Adrenal gland (tissue), 5 donors: ENCODE data around the gene LARGE1.

ENCODE experiments used
- POLR2A ChIP-seq, 2 donors: fragments of 450-650 bp; IDR thresholded peaks; one replicate each; pipeline ENCODE4 v1.6.1; 2017; ENCODE audit warnings: antibody characterized with exemption in 2 of 2, mild to moderate bottlenecking in 2 of 2, moderate library complexity in 1 of 2
- TF ChIP-seq, protein P1 (sequence below), 6 experiments: fragments of 450-650 bp in 4 of 6; fragments of 200-600 bp in 2 of 6; sonication (generic) in 1 of 6; IDR thresholded peaks; 1 replicate in 5 of 6; 2 replicates in 1 of 6; pipeline versions ENCODE4 v1.5.1 to v1.8.0; 2016 to 2021; ENCODE audit warnings: antibody characterized with exemption in 6 of 6, mild to moderate bottlenecking in 2 of 6, moderate library complexity in 1 of 6
- donor health status: DM: no; HTN: no; CAD: no.

GRCh38 chr22:33743756-33744155 lies 176.5 kb downstream of the LARGE1 start:
- TF ChIP-seq, protein P1, sequence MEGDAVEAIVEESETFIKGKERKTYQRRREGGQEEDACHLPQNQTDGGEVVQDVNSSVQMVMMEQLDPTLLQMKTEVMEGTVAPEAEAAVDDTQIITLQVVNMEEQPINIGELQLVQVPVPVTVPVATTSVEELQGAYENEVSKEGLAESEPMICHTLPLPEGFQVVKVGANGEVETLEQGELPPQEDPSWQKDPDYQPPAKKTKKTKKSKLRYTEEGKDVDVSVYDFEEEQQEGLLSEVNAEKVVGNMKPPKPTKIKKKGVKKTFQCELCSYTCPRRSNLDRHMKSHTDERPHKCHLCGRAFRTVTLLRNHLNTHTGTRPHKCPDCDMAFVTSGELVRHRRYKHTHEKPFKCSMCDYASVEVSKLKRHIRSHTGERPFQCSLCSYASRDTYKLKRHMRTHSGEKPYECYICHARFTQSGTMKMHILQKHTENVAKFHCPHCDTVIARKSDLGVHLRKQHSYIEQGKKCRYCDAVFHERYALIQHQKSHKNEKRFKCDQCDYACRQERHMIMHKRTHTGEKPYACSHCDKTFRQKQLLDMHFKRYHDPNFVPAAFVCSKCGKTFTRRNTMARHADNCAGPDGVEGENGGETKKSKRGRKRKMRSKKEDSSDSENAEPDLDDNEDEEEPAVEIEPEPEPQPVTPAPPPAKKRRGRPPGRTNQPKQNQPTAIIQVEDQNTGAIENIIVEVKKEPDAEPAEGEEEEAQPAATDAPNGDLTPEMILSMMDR (IDR thresholded peaks at IDR 0.05): no peak
- no peak for TF ChIP-seq POLR2A (IDR thresholded peaks at IDR 0.05)
